ENCODE measurements around the gene GJD3.

DNA sequence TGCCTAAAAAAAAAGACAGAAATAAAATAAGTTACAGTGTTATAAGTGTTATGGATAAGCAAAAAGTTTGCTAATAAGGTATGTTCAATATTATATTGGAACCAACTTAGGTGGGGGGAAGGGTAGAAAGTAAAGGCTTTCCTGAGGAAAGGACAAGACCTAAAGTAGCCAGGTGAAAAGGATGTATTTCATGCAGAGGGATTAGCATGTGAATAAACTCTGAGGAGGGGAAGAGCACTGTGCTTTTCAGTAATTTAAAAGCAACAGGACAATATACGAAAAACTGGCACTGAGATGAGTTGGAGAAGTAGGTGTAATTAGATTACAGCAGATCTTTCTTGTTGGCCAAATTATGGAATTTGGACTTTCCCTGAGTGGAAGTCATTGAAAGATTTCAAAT is 45.5 kb upstream of the GJD3 start:
- TF ChIP-seq, protein P1, sequence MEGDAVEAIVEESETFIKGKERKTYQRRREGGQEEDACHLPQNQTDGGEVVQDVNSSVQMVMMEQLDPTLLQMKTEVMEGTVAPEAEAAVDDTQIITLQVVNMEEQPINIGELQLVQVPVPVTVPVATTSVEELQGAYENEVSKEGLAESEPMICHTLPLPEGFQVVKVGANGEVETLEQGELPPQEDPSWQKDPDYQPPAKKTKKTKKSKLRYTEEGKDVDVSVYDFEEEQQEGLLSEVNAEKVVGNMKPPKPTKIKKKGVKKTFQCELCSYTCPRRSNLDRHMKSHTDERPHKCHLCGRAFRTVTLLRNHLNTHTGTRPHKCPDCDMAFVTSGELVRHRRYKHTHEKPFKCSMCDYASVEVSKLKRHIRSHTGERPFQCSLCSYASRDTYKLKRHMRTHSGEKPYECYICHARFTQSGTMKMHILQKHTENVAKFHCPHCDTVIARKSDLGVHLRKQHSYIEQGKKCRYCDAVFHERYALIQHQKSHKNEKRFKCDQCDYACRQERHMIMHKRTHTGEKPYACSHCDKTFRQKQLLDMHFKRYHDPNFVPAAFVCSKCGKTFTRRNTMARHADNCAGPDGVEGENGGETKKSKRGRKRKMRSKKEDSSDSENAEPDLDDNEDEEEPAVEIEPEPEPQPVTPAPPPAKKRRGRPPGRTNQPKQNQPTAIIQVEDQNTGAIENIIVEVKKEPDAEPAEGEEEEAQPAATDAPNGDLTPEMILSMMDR (IDR thresholded peaks at IDR 0.05; ENCODE audit: insufficient read depth, low read length), result no peak
- no peak for TF ChIP-seq POLR2AphosphoS5 (IDR thresholded peaks at IDR 0.05; ENCODE audit: low read depth)
- TF ChIP-seq, protein P2, sequence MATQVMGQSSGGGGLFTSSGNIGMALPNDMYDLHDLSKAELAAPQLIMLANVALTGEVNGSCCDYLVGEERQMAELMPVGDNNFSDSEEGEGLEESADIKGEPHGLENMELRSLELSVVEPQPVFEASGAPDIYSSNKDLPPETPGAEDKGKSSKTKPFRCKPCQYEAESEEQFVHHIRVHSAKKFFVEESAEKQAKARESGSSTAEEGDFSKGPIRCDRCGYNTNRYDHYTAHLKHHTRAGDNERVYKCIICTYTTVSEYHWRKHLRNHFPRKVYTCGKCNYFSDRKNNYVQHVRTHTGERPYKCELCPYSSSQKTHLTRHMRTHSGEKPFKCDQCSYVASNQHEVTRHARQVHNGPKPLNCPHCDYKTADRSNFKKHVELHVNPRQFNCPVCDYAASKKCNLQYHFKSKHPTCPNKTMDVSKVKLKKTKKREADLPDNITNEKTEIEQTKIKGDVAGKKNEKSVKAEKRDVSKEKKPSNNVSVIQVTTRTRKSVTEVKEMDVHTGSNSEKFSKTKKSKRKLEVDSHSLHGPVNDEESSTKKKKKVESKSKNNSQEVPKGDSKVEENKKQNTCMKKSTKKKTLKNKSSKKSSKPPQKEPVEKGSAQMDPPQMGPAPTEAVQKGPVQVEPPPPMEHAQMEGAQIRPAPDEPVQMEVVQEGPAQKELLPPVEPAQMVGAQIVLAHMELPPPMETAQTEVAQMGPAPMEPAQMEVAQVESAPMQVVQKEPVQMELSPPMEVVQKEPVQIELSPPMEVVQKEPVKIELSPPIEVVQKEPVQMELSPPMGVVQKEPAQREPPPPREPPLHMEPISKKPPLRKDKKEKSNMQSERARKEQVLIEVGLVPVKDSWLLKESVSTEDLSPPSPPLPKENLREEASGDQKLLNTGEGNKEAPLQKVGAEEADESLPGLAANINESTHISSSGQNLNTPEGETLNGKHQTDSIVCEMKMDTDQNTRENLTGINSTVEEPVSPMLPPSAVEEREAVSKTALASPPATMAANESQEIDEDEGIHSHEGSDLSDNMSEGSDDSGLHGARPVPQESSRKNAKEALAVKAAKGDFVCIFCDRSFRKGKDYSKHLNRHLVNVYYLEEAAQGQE (IDR thresholded peaks at IDR 0.05; ENCODE audit: insufficient replicate concordance, low read depth), result no peak
- no peak for TF ChIP-seq SPI1 (IDR thresholded peaks at IDR 0.05; ENCODE audit: borderline replicate concordance, low read depth)
- TF ChIP-seq GABPA (IDR thresholded peaks at IDR 0.05; ENCODE audit: low read depth), result no peak
